ENCODE results near the gene PUM2. TPM values are rescaled to one million over a fixed set of nuclear protein-coding genes. Genes with fewer than 3 reads are reported as not detected.

Gene PUM2
- total RNA-seq, 2 donors from 2014 or later, result 114 to 126 TPM

DNA sequence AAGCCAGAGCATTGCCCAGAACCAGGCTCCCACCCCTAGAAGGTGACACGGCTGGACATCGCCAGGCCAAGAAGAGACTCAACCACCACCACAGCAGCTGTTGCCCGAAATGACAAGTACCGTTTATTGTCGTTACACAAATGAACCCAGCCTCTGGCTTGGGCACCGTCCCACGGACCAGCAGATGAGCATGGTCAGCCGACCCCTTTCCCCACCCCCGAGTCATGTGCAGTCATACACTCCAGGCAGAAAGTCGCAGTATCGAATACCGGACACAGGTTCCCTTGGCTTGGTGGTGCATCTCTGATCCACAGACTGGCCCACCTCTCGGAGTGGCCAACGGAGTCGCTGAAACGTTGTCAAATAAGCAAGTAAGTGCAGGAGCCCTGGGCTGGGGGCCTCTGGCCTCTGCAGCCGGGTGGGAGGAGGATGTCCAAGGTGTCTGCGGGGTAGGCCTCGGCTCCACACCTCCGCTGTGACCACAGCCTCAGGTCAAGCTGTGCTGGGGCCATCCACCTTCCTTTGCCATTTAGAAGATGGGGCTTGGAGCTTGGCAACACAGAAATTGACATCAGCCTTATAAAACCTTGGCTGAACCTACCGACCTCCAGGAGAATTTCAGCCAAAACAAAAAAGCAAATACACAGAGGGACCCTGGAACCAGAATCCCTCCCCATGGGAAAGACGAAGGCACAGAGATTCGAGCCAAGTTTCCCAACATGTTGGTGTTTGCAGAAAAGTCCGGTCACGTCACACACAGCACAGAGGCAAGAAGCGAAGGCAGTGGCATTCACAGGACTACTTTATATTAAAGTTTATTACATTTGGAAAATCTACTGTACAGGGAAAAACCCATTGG is 149.7 kb downstream of the PUM2 start:
- Histone ChIP-seq H3K4me3 (ENCODE audit: low read length) (no peak overlapping the region), H3K27me3 (ENCODE audit: control insufficient read depth, insufficient read depth, low read length, poor library complexity, severe bottlenecking) (no peaks in the 10 kb centered on the region), H3K9ac (ENCODE audit: extremely low read depth, low read length, poor library complexity, severe bottlenecking) (no peak overlapping the region), H3K36me3 (ENCODE audit: control insufficient read depth, insufficient read depth, low read length) (peaks cover 5% of the 10 kb centered on the region), H3K4me1 (ENCODE audit: control insufficient read depth, insufficient read depth, low read length) (no peaks in the 10 kb centered on the region), H3K27ac (ENCODE audit: low read depth, low read length) (no peak overlapping the region), H3K9me3 (ENCODE audit: control insufficient read depth, low read length) (no peaks in the 10 kb centered on the region)
- WGBS, 2 experiments (ENCODE audit: insufficient coverage in 1 of 2, insufficient read length in 1 of 2), result 95% methylated on average over 17 to 26 of the region's 26 CpGs
- Mint-ChIP-seq H3K9me3 (peaks cover 3% of the 10 kb centered on the region), H3K4me1 (no peaks in the 10 kb centered on the region), H3K36me3 (ENCODE audit: low read depth) (peaks cover 27% of the 10 kb centered on the region), H3K27me3 (ENCODE audit: insufficient read depth) (peaks cover 8% of the 10 kb centered on the region), H3K27ac (no peak overlapping the region), H3K4me3 (no peak overlapping the region)
- TF ChIP-seq, protein P1, sequence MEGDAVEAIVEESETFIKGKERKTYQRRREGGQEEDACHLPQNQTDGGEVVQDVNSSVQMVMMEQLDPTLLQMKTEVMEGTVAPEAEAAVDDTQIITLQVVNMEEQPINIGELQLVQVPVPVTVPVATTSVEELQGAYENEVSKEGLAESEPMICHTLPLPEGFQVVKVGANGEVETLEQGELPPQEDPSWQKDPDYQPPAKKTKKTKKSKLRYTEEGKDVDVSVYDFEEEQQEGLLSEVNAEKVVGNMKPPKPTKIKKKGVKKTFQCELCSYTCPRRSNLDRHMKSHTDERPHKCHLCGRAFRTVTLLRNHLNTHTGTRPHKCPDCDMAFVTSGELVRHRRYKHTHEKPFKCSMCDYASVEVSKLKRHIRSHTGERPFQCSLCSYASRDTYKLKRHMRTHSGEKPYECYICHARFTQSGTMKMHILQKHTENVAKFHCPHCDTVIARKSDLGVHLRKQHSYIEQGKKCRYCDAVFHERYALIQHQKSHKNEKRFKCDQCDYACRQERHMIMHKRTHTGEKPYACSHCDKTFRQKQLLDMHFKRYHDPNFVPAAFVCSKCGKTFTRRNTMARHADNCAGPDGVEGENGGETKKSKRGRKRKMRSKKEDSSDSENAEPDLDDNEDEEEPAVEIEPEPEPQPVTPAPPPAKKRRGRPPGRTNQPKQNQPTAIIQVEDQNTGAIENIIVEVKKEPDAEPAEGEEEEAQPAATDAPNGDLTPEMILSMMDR (conservative IDR thresholded peaks at IDR 0.05), result no peak
- DNase-seq, result no peak

DNA sequence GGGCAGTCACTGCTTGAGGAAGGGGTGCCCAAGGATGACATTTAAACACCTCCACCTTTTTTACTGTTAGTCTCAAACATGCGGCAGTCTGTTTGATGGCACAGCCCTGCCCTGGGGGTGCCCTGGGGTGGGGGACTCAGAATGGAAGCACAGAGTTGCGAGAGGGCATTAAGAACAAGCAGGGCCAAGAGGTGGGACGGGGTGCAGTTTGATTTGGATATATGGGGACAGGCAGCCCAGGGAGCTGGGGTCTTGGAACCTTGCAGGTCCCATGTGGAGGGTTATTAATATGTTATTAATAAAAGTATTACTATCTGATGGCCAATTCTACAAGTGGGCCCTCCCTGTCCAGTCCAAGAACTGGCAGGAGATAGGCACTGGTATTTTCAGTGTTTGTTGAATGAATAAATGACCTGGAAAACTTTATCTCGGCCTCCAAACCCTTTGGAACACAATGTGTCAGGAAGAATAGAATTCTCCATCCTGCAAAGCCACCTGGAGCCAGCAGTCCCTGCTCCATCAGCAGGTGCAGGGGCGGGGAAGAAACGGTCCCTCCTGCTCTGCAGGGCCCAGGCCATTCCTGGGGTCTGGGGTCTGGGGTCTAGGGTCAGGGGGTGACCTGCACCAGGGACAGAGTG is 150.9 kb downstream of the PUM2 start:
- Histone ChIP-seq H3K9me3 (ENCODE audit: control insufficient read depth, low read length) (no peaks in the 10 kb centered on the region), H3K27ac (ENCODE audit: low read depth, low read length) (no peak overlapping the region), H3K4me1 (ENCODE audit: control insufficient read depth, insufficient read depth, low read length) (no peaks in the 10 kb centered on the region), H3K4me3 (ENCODE audit: low read length) (no peak overlapping the region), H3K27me3 (ENCODE audit: control insufficient read depth, insufficient read depth, low read length, poor library complexity, severe bottlenecking) (no peaks in the 10 kb centered on the region), H3K36me3 (ENCODE audit: control insufficient read depth, insufficient read depth, low read length) (peaks cover 5% of the 10 kb centered on the region), H3K9ac (ENCODE audit: extremely low read depth, low read length, poor library complexity, severe bottlenecking) (no peak overlapping the region)
- Mint-ChIP-seq H3K27ac (no peak overlapping the region), H3K36me3 (ENCODE audit: low read depth) (peaks cover 27% of the 10 kb centered on the region), H3K27me3 (ENCODE audit: insufficient read depth) (peaks cover 8% of the 10 kb centered on the region), H3K4me3 (no peak overlapping the region), H3K4me1 (no peaks in the 10 kb centered on the region), H3K9me3 (peaks cover 3% of the 10 kb centered on the region)
- TF ChIP-seq, protein P1 (conservative IDR thresholded peaks at IDR 0.05), result no peak
- DNase-seq, result no peak
- WGBS, 2 experiments (ENCODE audit: insufficient coverage in 1 of 2, insufficient read length in 1 of 2), result 92 to 94% methylated on average over 3 to 6 of the region's 6 CpGs

DNA sequence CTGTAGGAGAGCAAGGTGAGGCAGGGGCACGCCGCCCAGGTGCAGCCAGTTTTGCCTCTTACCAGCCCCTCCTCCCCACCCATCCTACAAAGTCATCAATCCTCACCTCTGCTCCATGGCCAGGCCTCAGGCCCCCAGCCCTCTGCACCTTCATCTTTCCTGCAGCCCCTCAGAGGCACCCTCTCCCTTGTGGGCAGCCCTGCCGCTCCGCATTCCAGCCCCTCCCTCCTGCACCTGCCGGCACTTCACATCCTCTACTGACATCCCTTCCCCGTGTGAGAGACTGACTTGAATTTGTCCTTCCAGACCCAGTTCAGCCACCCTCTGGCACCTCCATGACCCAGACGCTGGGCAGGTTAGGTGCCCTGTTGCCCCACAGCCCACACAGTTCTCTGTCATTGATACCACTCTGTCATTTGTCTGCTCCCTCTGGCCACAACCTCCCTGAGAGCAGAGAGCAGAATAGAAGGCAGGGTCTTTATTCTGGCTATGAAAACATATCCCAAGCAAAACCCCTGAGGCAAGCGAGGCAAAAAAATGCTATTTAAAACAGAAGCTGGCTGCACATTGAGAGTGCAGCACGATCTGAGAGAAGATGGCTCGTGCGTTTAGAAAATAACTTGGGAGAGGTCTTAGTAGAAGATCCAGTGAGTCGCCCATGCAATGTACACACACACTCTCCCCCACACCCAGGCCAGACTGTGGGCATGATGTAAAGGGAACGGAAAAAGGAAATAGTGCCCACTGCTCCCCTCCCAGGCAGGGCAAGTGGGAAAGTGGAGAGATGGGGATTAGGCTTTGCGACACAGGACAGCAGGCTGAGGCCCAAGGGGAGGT is 151.6 kb downstream of the PUM2 start:
- TF ChIP-seq, protein P1 (conservative IDR thresholded peaks at IDR 0.05), result no peak
- H3K27me3 ChIP-seq (ENCODE audit: control insufficient read depth, insufficient read depth, low read length, poor library complexity, severe bottlenecking), result no peaks in the 10 kb centered on the region
- H3K9ac ChIP-seq (ENCODE audit: extremely low read depth, low read length, poor library complexity, severe bottlenecking), result no peak overlapping the region
- H3K27ac ChIP-seq (ENCODE audit: low read depth, low read length), result no peak overlapping the region
- H3K4me3 Mint-ChIP-seq, result no peak overlapping the region
- WGBS, 2 experiments (ENCODE audit: insufficient coverage in 1 of 2, insufficient read length in 1 of 2), result 74 to 86% methylated on average over 8 to 14 of the region's 14 CpGs
- no peak overlapping the region for H3K27ac Mint-ChIP-seq
- no peak for DNase-seq
- no peaks in the 10 kb centered on the region for H3K4me1 Mint-ChIP-seq
- peaks cover 5% of the 10 kb centered on the region for H3K36me3 ChIP-seq (ENCODE audit: control insufficient read depth, insufficient read depth, low read length)
- peaks cover 3% of the 10 kb centered on the region for H3K9me3 Mint-ChIP-seq
- H3K36me3 Mint-ChIP-seq (ENCODE audit: low read depth), result peaks cover 27% of the 10 kb centered on the region
- H3K27me3 Mint-ChIP-seq (ENCODE audit: insufficient read depth), result peaks cover 7% of the 10 kb centered on the region
- H3K9me3 ChIP-seq (ENCODE audit: control insufficient read depth, low read length), result no peaks in the 10 kb centered on the region
- H3K4me1 ChIP-seq (ENCODE audit: control insufficient read depth, insufficient read depth, low read length), result no peaks in the 10 kb centered on the region
- no peak overlapping the region for H3K4me3 ChIP-seq (ENCODE audit: low read length)

Data from endodermal cell (in vitro differentiated cells).